ENCODE data around the gene ADM2. TPM values are rescaled to one million over a fixed set of nuclear protein-coding genes. Genes with fewer than 3 reads are reported as not detected.

Gene ADM2
- total RNA-seq, 3 donors from 2014 or later = 4.8 to 9.4 (median 8.2) TPM

DNA sequence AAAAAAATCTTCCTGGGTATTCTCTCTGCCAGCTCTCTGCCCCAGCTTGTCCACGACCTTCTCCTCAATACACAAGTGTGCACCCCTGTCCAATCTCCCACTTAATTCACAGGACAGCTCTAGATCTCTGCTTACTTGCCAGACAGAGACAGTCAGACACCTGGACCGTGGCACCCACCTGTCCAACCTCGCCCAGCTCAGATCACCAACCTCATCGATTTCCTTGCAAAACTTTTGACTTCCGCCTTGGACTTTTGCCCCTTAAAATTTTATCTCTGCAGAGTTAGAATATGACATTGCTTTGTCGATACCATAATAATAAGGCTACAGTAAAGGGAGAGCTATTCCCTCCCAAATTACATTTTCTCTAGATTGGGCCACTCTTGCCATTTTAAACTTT, 15.8 kb downstream of the ADM2 start:
- no peak for DNase-seq
- ATAC-seq = no peak
- no peaks in the 10 kb centered on the region for H3K36me3 Mint-ChIP-seq (ENCODE audit: insufficient read depth)
- H3K4me3 Mint-ChIP-seq = no peak overlapping the region
- H3K9me3 Mint-ChIP-seq = no peaks in the 10 kb centered on the region
- H3K4me1 Mint-ChIP-seq (ENCODE audit: low read depth) = peaks cover 5% of the 10 kb centered on the region
- no peaks in the 10 kb centered on the region for H3K27me3 Mint-ChIP-seq (ENCODE audit: low read depth)

DNA sequence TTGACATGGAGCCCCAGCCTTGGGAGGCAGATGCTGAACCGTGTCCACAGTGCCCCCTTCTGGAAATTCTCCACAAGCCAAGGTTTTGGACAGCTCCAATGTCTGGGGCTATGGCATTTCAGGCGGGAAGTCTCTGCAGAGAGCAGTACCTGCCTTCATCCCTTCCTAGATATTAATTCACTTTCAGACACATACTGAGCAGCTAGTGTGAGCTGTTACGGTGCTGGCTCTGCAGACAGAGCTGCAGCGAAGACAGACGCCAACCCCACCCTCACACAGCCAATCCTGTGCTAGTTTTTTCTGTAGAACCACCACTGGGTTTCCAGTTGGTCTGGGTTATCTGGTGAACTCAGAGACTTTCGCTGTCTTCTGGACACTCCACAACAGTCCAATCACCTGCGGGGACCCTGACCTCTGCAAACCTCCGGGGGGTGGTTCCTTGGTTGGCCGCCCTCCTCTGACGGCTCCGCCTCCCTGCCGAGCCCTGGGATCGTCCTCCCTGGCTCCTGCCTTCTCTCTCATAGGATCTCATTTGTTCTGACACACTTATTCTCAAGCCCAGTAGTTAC, 17.1 kb downstream of the ADM2 start:
- Mint-ChIP-seq H3K4me1 (ENCODE audit: low read depth) (peaks cover 5% of the 10 kb centered on the region), H3K36me3 (ENCODE audit: insufficient read depth) (no peaks in the 10 kb centered on the region), H3K9me3 (no peaks in the 10 kb centered on the region), H3K4me3 (no peak overlapping the region), H3K27me3 (ENCODE audit: low read depth) (no peaks in the 10 kb centered on the region)
- DNase-seq (peak; percentile 64), ATAC-seq (peak; percentile 94)

DNA sequence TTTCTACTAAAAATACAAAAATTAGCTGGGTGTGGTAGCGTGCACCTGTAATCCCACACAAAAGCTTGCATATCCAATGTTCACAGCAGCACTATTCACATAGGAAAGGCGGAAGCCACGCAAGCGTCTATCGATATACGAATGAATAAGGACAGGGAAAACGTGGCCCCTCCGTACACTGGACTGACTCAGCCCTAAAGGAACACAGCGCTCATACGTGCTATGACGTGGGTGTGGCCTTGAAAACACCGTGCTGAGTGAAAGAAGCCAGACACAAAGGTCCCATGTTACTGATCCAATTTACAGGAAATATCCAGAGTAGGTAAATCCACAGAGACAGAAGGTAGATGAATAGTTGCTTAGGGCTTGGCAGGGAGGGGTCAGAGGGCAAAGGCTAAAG, 19.1 kb downstream of the ADM2 start:
- Mint-ChIP-seq H3K4me1 (ENCODE audit: low read depth) (peaks cover 5% of the 10 kb centered on the region), H3K9me3 (no peaks in the 10 kb centered on the region), H3K4me3 (no peak overlapping the region), H3K27me3 (ENCODE audit: low read depth) (no peaks in the 10 kb centered on the region), H3K36me3 (ENCODE audit: insufficient read depth) (no peaks in the 10 kb centered on the region)
- no peak for ATAC-seq
- DNase-seq = no peak

GRCh38 chr22:50502096-50502495, 20.8 kb downstream of the ADM2 start:
- Mint-ChIP-seq H3K4me3 (no peak overlapping the region), H3K9me3 (no peaks in the 10 kb centered on the region), H3K27me3 (ENCODE audit: low read depth) (no peaks in the 10 kb centered on the region), H3K4me1 (ENCODE audit: low read depth) (peaks cover 5% of the 10 kb centered on the region), H3K36me3 (ENCODE audit: insufficient read depth) (no peaks in the 10 kb centered on the region)
- DNase-seq = no peak
- ATAC-seq = no peak

DNA sequence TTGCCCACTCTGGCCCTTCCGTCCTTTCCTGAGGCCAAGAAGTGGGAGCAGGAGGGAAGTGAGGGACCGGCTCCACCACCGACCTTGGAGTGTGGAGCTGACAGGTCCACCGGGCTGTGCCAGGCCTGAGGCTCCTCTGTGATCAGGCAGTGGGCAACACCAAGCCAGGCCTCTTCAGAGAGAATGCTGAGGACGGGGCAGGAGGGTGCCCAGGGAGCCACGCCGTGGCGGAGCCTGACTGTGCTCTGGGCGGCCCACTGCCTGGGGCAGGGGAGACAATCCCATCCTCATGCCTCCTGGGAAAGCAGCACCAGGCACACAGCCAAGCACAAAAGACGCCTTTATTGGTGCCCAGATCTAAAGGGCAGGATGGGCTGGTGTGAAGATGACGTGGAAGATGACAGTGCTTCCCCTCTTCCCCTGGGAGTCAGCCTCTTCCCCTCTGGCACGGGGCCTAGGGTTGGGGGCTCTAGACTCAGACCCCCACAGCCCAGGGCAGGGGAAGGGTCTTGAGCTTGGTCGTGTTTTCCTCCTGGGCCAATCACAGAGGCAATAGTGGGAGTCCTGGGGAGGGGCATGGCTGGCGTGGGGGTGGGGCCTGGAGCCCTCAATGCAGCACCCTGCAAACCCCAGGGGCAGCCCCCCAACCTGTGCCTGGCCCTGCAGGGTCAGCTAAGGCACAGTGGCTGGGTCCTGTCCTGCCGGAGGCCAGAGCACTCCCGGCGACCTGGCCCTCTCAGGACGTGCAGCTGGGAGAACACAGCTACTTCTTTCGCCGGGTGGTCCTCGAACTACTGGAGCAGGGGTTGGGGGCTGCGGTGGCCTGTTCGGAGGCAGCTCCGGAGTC, 21.5 kb downstream of the ADM2 start:
- ATAC-seq (no peak), DNase-seq (no peak)
- Mint-ChIP-seq H3K9me3 (no peaks in the 10 kb centered on the region), H3K4me3 (no peak overlapping the region), H3K27me3 (ENCODE audit: low read depth) (no peaks in the 10 kb centered on the region), H3K36me3 (ENCODE audit: insufficient read depth) (no peaks in the 10 kb centered on the region), H3K4me1 (ENCODE audit: low read depth) (peaks cover 8% of the 10 kb centered on the region)

- Mint-ChIP-seq H3K36me3 (ENCODE audit: insufficient read depth) (no peaks in the 10 kb centered on the region), H3K4me1 (ENCODE audit: low read depth) (peaks cover 5% of the 10 kb centered on the region), H3K4me3 (no peak overlapping the region), H3K9me3 (no peaks in the 10 kb centered on the region), H3K27me3 (ENCODE audit: low read depth) (no peaks in the 10 kb centered on the region)
- no peak for ATAC-seq
- DNase-seq = no peak
Observed at GRCh38 chr22:50503475-50504145, 22.3 kb downstream of the ADM2 start.

DNA sequence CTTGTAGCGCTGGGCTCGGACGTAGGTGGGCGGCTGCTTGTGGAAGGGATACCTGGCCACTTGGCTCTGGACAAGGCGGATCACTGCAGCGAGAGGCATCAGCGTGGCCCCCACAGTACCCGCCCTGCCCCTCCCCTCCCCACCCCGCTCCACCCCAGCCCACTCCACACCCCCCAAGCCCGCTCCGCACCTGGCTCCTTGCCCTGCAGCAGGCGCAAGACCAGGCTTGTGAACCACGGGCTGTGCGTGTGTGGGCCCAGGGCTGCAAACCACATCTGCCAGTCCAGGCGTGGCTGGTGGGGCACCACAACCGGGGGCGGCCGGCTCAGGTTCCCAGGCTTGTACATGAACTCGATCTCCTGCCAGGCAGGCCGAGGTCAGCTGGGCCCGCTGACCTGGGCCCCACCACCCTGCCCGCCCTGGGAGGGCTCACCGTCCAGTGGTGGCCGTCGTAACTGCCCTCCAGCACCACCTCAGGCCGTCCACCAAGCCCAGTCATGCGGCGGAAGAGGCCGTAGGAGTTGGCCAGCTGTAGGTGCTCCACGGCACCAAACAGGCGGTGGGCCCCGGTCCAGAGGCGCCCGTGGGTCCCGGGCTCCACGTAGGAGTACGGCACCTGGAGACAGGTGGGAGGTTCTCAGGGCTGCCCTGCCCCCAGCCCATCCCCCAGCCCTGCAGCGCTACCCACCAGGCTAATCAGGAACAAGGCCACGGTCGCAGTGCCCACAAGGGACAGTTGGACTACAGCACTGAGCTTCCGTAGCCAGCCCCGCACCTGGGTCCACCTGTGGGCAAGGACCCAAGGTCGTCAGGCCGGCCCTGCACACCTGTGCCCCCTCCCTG, 23.2 kb downstream of the ADM2 start:
- H3K4me3 Mint-ChIP-seq = no peak overlapping the region
- H3K36me3 Mint-ChIP-seq (ENCODE audit: insufficient read depth) = no peaks in the 10 kb centered on the region
- H3K27me3 Mint-ChIP-seq (ENCODE audit: low read depth) = no peaks in the 10 kb centered on the region
- no peaks in the 10 kb centered on the region for H3K9me3 Mint-ChIP-seq
- H3K4me1 Mint-ChIP-seq (ENCODE audit: low read depth) = peaks cover 13% of the 10 kb centered on the region
- ATAC-seq (no peak), DNase-seq (no peak)

DNA sequence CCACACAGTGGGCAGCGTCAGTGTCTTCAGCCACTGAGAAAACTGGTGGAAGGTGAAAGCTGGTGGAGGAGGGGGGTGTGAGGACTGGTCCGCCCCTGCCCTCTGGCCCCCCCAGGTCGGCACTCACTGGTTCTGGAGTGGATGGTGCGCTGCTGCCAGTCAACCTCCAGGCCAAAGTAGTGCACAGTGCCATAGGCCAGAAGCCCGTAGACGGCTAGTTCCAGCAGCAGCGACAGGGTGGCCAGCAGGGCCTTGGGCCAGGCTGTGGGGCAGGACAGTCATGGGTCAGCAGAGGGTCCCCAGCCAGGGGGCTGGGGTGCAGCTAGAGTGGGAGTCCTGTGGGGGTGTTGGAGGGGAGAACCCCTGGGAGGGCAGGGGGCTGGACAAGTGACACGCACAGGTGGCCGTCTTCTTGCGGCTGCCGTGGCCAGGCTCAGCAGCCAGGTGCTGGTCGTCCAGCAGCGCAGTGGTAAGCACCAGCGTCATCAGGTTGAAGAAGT, 24.0 kb downstream of the ADM2 start:
- no peaks in the 10 kb centered on the region for H3K36me3 Mint-ChIP-seq (ENCODE audit: insufficient read depth)
- no peak for ATAC-seq
- H3K9me3 Mint-ChIP-seq = no peaks in the 10 kb centered on the region
- H3K27me3 Mint-ChIP-seq (ENCODE audit: low read depth) = no peaks in the 10 kb centered on the region
- no peak for DNase-seq
- H3K4me3 Mint-ChIP-seq = peak overlapping the region; percentile 11
- peaks cover 15% of the 10 kb centered on the region for H3K4me1 Mint-ChIP-seq (ENCODE audit: low read depth)

DNA sequence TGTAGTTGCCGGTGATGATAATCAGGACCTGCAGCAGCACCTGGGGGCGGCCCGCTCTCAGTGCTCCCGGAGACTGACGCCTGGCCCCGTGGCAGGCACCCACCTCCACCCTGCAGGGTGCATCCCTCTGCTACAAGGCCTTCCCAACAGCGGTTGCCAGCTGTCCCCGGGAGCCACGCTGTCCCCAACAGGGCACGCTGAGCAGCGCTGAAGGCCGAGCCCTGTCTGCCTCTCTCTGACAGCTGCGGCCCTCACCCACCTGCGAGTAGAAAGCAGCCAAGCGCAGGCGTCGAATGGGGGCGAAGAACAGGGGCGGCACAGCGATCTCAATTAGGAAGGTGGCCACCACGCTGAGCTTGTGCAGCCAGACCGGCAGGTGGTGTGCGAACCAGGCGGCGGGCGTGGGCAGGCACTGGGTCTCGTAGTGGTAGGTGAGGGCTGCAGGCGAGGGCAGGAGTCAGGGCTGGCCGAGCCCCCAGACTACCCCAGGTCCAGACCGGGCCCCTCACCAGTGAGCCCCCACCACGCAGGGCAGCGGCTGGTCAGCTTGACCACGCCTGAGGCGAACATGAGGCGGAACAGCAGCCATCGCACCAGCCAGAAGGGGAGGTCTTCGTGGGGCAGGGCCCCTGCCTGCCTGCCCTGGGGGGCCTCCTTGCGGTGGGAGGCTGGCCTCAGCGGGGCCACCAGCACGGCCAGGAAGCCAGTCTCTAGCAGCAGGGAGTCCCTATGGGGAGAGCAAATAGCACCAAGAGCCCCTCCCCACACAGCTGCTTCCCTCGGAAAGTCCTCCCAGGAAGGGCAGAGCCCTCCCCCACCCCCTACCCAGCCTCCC, 24.6 kb downstream of the ADM2 start:
- H3K4me3 Mint-ChIP-seq = peak overlapping the region; percentile 96
- H3K4me1 Mint-ChIP-seq (ENCODE audit: low read depth) = peaks cover 15% of the 10 kb centered on the region
- H3K27me3 Mint-ChIP-seq (ENCODE audit: low read depth) = no peaks in the 10 kb centered on the region
- ATAC-seq (no peak), DNase-seq (no peak)
- no peaks in the 10 kb centered on the region for H3K36me3 Mint-ChIP-seq (ENCODE audit: insufficient read depth)
- H3K9me3 Mint-ChIP-seq = no peaks in the 10 kb centered on the region

DNA sequence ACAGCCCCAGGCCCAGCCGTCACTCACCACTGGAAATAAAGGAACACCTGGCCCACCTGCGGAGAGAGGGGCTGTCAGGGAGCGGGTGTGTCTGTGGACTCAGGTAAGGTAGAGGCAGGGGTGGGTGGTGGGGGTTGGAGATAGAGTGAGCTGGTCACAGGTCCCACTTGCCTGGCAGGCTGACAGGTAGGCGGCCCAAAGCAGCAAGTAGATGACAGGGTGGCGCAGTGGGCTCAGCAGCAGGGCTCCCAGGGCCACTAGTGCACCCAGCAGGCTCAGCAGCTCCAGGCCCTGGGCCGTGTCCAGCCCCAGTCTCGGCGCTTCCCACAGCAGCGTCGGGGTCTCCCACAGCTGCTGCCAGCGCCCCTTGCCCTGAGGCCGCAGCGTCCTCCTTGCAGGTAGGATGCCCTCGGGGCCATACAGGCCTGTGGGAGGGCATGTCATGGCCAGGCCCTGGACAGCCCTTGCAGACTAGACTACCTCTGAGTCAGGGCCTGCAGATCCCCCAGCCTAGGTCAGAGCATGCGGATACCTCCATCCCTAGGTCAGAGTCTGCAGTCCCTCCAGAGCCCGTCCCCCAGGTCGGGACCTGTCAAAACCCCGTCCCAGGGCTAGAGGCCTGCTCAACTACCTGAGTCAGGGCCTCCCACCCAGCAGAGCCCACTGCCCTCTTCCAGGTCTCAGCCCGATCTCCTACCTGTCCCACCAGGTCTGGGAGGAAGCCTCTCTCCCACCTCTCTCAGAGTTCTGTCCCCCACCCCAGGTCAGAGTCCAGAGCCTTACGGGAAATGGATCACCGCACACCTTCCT, 25.5 kb downstream of the ADM2 start:
- DNase-seq = no peak
- Mint-ChIP-seq H3K36me3 (ENCODE audit: insufficient read depth) (no peaks in the 10 kb centered on the region), H3K4me3 (peak overlapping the region; percentile 96), H3K4me1 (ENCODE audit: low read depth) (peaks cover 15% of the 10 kb centered on the region), H3K9me3 (no peaks in the 10 kb centered on the region), H3K27me3 (ENCODE audit: low read depth) (no peaks in the 10 kb centered on the region)
- no peak for ATAC-seq

DNA sequence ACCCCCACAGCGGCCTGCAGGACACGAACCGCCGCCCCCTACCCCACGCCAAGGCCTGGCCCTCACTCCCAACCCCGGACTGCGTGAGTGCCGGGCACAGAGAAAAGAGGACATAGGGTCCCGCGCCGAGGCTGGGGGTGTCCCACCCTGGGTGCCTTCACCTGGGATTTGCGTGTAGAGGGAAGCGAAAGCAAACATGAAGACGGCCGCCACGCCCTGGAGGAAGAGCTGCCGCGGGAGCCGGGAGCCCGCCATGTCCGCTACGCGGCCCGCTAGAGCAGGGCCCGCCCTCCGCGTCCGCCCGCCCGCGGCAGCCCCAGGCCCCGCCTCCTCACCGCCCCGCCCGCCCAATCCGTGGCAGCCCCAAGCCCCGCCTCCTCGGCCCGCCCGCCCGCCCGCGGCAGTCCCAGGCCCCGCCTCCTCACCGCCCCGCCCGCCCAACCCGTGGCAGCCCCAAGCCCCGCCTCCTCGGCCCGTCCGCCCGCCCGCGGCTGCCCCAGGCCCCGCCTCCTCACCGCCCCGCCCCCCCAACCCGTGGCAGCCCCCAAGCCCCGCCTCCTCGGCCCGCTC, 26.2 kb downstream of the ADM2 start, which contains the start of gene LMF2:
Gene LMF2, minus strand, starts transcription at position 282 of the 570 bp plus-strand sequence. Its CDS starts 27 bp downstream, at position 255.
- H3K9me3 Mint-ChIP-seq = no peaks in the 10 kb centered on the region
- H3K4me3 Mint-ChIP-seq = peak within 1 kb of the TSS; percentile 96
- H3K27me3 Mint-ChIP-seq (ENCODE audit: low read depth) = no peaks in the 10 kb centered on the region
- peak; percentile 94 for DNase-seq
- peaks cover 15% of the 10 kb centered on the region for H3K4me1 Mint-ChIP-seq (ENCODE audit: low read depth)
- H3K36me3 Mint-ChIP-seq (ENCODE audit: insufficient read depth) = peaks cover 3% of the 10 kb centered on the region
- ATAC-seq = peak; percentile 81 to 84

GRCh38 chr22:50507991-50508884, 26.9 kb downstream of the ADM2 start, which contains the start of gene NCAPH2:
TSS of gene NCAPH2 (plus strand) at chr22:50508224. CDS start at chr22:50508338, 114 bp downstream.
- peak within 1 kb of the TSS; percentile 96 for H3K4me3 Mint-ChIP-seq
- H3K9me3 Mint-ChIP-seq = no peaks in the 10 kb centered on the region
- H3K4me1 Mint-ChIP-seq (ENCODE audit: low read depth) = peaks cover 15% of the 10 kb centered on the region
- DNase-seq (peak; percentile 98), ATAC-seq (peak; percentile 79 to 82)
- peaks cover 3% of the 10 kb centered on the region for H3K36me3 Mint-ChIP-seq (ENCODE audit: insufficient read depth)
- no peaks in the 10 kb centered on the region for H3K27me3 Mint-ChIP-seq (ENCODE audit: low read depth)
